Measurements from ENCODE around the gene GNG12. TPM values are rescaled to one million over a fixed set of nuclear protein-coding genes. Genes with fewer than 3 reads are reported as not detected.
"Not testable (repeated sequence)": the region's sequence is repeated elsewhere in the genome, so short reads cannot be mapped to it uniquely, and the experiment has no call there.

Gene GNG12
- total and polyA plus RNA-seq, 2 donors (not counting 1 experiment from before 2014, with no cell fraction given): not detected

DNA sequence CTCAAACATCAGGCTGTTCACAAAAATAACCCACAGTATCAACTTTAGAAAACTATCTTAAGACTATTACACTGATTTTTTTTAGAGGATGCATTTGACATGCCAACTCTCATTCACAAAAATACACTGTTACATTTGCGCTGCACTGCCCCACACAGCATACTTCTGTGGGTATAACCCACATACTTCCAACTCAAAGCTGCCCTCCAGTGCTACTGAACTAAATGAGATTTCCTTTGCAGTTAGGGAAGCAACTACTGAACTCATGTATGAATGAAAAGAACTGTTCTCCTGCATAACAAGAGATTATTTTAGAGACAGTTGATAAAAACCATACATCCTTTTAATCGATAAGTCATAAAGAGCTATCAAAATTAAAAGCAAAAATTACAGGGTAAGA lies 174.0 kb downstream of the GNG12 start:
- H2AFZ ChIP-seq (ENCODE audit: insufficient read depth, low read depth, low read length, poor library complexity, severe bottlenecking): no peak overlapping the region
- H3K9ac ChIP-seq (ENCODE audit: low read length): no peak overlapping the region
- DNase-seq: no peak
- no peak for ATAC-seq (ENCODE audit: low read depth)
- H3K79me2 ChIP-seq (ENCODE audit: control insufficient read depth, insufficient read depth, low read length): no peaks in the 10 kb centered on the region
- H3K4me3 ChIP-seq (ENCODE audit: control extremely low read depth in 1 of 5, extremely low read depth in 1 of 5, insufficient read depth in 1 of 5, low read depth in 2 of 5, low read length in 4 of 5): no peak overlapping the region
- no peaks in the 10 kb centered on the region for H4K20me1 ChIP-seq (ENCODE audit: control insufficient read depth, insufficient read depth, low read length, poor library complexity, severe bottlenecking)
- ChIA-PET CTCF (interaction anchor here (1.0 kb wide), 1 partner anchor 9 kb away, joined by 3 read pairs; no protein-coding TSS in a partner anchor), POLR2A (no interaction called here)
- H3K36me3 ChIP-seq (replicated peaks in 1 of 2; ENCODE audit: control extremely low read depth in 1 of 2, control insufficient read depth in 1 of 2, extremely low read depth in 1 of 2, insufficient read depth in 2 of 2, low read length in 1 of 2): no peaks in the 10 kb centered on the region
- H3K4me2 ChIP-seq (replicated peaks; ENCODE audit: low read depth, low read length, poor library complexity, severe bottlenecking): no peak overlapping the region
- no peaks in the 10 kb centered on the region for H3K9me3 ChIP-seq (ENCODE audit: control extremely low read depth in 1 of 3, control insufficient read depth in 2 of 3, insufficient read depth in 1 of 3, low read length in 2 of 3)
- no peaks in the 10 kb centered on the region for H3K9me3 Mint-ChIP-seq (ENCODE audit: insufficient read depth)
- WGBS (ENCODE audit: insufficient coverage): 100% methylated on average over 1 of the region's 2 CpGs
- intact Hi-C loops (cut with micrococcal nuclease): no loop called here
- no peaks in the 10 kb centered on the region for H3K4me1 ChIP-seq (ENCODE audit: control insufficient read depth in 2 of 2, insufficient read depth in 2 of 2, low read length in 2 of 2)
- H3K27me3 Mint-ChIP-seq: peaks cover 35% of the 10 kb centered on the region
- no peak overlapping the region for H3K27ac ChIP-seq (ENCODE audit: low read length in 2 of 2)
- H3K27me3 ChIP-seq (replicated peaks in 1 of 4; ENCODE audit: control extremely low read depth in 1 of 4, control insufficient read depth in 3 of 4, insufficient read depth in 4 of 4, low read length in 3 of 4): peaks cover 0 to 4% (median 0%) of the 10 kb centered on the region in 4 experiments
- H3K4me3 Mint-ChIP-seq: no peak overlapping the region
- H3K27ac Mint-ChIP-seq: no peak overlapping the region
- no peak for TF ChIP-seq EZH2 (IDR thresholded peaks at IDR 0.05; ENCODE audit: borderline replicate concordance, insufficient read depth, low read depth, low read length, poor library complexity, severe bottlenecking)
- TF ChIP-seq, protein P1, sequence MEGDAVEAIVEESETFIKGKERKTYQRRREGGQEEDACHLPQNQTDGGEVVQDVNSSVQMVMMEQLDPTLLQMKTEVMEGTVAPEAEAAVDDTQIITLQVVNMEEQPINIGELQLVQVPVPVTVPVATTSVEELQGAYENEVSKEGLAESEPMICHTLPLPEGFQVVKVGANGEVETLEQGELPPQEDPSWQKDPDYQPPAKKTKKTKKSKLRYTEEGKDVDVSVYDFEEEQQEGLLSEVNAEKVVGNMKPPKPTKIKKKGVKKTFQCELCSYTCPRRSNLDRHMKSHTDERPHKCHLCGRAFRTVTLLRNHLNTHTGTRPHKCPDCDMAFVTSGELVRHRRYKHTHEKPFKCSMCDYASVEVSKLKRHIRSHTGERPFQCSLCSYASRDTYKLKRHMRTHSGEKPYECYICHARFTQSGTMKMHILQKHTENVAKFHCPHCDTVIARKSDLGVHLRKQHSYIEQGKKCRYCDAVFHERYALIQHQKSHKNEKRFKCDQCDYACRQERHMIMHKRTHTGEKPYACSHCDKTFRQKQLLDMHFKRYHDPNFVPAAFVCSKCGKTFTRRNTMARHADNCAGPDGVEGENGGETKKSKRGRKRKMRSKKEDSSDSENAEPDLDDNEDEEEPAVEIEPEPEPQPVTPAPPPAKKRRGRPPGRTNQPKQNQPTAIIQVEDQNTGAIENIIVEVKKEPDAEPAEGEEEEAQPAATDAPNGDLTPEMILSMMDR (IDR thresholded peaks at IDR 0.05): no peak
- no peaks in the 10 kb centered on the region for H3K4me1 Mint-ChIP-seq

DNA sequence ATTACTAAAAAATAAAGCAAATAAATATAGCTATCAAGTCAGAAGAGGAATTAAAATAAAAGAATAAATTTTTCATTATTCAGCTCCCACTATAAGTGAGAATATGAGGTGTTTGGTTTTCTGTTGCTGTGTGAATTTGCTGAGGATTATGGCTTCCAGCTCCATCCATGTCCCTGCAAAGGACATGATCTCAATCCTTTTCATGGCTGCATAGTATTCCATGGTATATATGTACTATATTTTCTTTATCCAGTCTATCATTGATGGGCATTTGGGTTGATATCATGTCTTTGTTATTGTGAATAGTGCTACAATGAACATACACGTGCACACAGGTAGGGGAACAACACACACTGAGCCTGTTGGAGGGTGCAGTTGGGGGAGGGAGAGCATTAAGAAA lies 176.1 kb downstream of the GNG12 start:
- H3K36me3 ChIP-seq (replicated peaks in 1 of 2; ENCODE audit: control extremely low read depth in 1 of 2, control insufficient read depth in 1 of 2, extremely low read depth in 1 of 2, insufficient read depth in 2 of 2, low read length in 1 of 2); H3K4me3 ChIP-seq (ENCODE audit: control extremely low read depth in 1 of 5, extremely low read depth in 1 of 5, insufficient read depth in 1 of 5, low read depth in 2 of 5, low read length in 4 of 5); H3K9me3 ChIP-seq (ENCODE audit: control extremely low read depth in 1 of 3, control insufficient read depth in 2 of 3, insufficient read depth in 1 of 3, low read length in 2 of 3); H3K9me3 Mint-ChIP-seq (ENCODE audit: insufficient read depth); ATAC-seq (ENCODE audit: low read depth); H2AFZ ChIP-seq (ENCODE audit: insufficient read depth, low read depth, low read length, poor library complexity, severe bottlenecking); H3K4me3 Mint-ChIP-seq; intact Hi-C loops (cut with micrococcal nuclease); H3K4me2 ChIP-seq (replicated peaks; ENCODE audit: low read depth, low read length, poor library complexity, severe bottlenecking); H3K27ac Mint-ChIP-seq; H3K4me1 ChIP-seq (ENCODE audit: control insufficient read depth in 2 of 2, insufficient read depth in 2 of 2, low read length in 2 of 2); H3K4me1 Mint-ChIP-seq; H3K27ac ChIP-seq (ENCODE audit: low read length in 2 of 2); CTCF ChIA-PET; POLR2A ChIA-PET; H3K79me2 ChIP-seq (ENCODE audit: control insufficient read depth, insufficient read depth, low read length); DNase-seq; H4K20me1 ChIP-seq (ENCODE audit: control insufficient read depth, insufficient read depth, low read length, poor library complexity, severe bottlenecking); H3K27me3 ChIP-seq (replicated peaks in 1 of 4; ENCODE audit: control extremely low read depth in 1 of 4, control insufficient read depth in 3 of 4, insufficient read depth in 4 of 4, low read length in 3 of 4); H3K9ac ChIP-seq (ENCODE audit: low read length): not testable (repeated sequence)
- peaks cover 27% of the 10 kb centered on the region for H3K27me3 Mint-ChIP-seq
- WGBS (ENCODE audit: insufficient coverage): no CpG with 5 or more reads among the region's 1 CpG
